Hematopoietic multipotent progenitor cell treated with erythropoietin and hydrocortisone succinate and interleukin-3 and kit ligand, for 6 days (in vitro differentiated cells): ENCODE measurements around the gene EFNA4.

Experiments used
- DNase-seq: peaks from one replicate; pipeline ENCODE4 v3.0.0-alpha.2; 2015

EFNA4 gene, protein sequence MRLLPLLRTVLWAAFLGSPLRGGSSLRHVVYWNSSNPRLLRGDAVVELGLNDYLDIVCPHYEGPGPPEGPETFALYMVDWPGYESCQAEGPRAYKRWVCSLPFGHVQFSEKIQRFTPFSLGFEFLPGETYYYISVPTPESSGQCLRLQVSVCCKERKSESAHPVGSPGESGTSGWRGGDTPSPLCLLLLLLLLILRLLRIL

GRCh38 chr1:155063550-155064110 is at the start of gene EFNA4:
TSS of gene EFNA4 (plus strand) at chr1:155063740. CDS start at chr1:155063824, 84 bp downstream.
- peak; percentile 96 for DNase-seq

DNA sequence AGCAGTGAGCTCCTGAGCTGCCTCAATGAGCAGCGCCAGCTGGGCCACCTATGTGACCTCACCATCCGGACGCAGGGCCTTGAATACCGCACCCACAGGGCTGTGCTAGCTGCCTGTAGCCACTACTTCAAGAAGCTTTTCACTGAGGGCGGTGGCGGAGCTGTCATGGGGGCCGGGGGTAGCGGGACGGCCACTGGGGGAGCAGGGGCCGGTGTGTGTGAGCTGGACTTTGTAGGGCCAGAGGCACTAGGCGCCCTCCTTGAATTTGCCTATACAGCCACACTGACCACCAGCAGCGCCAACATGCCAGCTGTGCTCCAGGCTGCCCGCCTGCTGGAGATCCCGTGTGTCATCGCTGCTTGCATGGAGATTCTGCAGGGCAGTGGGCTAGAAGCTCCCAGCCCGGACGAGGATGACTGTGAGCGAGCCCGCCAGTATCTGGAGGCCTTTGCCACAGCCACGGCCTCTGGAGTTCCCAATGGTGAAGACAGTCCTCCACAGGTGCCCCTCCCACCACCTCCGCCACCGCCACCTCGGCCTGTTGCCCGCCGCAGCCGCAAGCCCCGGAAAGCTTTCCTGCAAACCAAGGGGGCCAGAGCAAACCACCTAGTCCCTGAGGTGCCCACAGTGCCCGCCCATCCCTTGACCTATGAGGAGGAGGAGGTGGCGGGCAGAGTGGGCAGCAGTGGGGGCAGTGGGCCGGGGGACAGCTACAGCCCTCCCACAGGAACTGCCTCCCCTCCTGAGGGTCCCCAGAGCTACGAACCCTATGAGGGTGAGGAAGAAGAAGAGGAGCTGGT is 48.6 kb upstream of the EFNA4 start:
- DNase-seq: no peak

DNA sequence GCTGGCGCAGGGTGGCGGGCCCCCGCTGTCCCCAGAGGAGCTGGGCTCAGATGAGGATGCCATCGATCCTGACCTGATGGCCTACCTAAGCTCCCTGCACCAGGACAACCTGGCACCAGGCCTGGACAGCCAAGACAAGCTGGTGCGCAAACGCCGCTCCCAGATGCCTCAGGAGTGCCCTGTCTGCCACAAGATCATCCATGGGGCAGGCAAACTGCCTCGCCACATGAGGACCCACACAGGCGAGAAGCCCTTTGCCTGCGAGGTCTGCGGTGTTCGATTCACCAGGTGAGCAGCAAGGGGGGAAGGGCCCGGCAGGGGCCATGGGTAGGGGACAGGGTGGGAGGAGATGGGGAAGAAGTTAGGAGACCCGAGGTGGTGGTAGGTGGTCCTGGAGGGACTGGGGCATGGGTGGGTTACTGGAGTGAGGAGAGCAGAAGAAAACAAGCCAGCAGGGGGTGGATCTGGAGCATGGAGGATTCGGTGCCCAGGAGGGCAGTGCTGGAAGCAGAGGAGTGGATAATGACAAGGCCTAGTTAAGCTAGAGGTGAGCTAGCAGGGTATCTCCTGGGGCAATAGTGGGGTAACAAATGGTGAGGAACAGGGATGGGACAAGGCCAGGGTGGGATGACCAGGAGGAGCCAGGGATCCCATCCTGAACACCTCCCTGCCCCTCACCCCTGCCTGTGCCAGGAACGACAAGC is 47.9 kb upstream of the EFNA4 start:
- DNase-seq: no peak

DNA sequence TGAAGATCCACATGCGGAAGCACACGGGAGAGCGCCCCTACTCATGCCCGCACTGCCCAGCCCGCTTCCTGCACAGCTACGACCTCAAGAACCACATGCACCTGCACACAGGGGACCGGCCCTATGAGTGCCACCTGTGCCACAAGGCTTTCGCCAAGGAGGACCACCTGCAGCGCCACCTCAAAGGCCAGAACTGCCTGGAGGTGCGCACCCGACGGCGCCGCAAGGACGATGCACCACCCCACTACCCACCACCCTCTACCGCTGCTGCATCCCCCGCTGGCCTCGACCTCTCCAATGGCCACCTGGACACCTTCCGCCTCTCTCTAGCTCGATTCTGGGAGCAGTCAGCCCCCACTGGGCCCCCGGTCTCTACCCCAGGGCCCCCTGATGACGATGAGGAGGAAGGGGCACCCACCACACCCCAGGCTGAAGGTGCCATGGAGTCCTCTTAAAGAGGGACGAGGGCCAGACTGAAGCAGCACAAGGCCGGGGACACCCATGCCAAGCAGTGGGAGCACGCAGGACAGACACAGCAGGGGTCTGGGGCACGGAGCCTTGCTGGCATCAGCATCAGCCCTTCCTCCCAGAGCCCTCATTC is 47.2 kb upstream of the EFNA4 start:
- DNase-seq: no peak

DNA sequence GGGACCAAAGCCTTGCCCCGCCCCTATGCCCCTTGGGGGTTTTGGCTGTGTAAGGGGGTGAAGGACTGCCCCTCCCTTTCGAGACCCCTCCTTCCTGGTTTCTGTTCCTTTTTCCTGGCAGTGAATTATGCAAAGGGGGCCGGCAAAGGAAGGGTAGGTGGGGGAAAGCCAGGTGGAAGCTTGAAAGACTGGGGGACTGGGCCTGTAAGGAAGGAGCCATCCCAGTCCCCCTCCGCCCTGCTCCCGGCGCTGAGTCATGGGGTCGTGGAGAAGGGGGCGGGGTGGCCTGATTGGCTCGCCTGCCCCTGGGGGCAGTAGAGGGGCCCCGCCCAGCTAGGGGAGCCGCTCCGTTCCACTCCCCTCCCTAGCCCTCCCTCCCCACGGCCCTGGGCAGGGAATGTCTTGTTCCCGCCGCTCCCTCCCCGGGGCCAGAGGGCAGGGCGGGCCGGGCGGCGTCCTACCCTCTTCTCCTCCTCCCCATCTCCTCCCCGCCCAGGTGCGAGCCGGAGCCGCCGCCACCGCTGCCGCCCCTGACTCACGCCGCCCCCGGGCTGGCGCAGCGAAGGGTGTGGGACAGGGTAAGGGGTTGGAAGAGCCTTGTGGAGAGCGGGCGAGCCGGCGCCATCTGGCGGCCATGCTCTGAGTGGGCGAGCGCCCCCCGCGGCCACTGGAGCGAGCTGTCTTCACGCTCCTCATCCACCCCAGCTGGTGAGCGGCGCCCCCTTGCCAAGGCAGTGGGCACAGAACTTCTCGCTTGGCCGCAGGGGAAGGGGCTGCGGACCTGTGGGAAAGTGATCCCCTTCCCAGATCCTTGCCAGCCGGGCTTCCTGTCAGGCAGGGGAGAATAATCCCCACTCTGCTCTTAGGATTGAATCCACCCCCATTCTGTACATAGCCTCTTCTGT is 46.2 kb upstream of the EFNA4 start:
- DNase-seq: peak; percentile 93

DNA sequence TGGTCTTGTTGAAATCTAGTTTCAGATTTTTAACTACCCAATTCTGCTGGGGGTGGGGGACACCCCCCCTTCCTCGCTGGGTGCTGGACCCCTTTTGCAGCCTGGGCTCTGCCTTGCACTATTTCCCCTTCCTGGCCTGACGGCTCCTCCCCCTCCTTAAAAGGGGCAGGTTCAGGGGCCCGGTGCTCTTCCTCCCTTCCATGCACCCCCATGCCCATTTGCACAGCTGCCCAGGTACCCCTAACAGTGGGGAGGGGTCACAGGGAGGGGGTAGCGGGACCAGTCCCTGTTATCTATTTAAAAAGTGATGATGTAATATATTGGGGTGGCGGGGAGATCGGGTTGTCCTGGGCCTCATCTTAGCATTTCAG is 45.6 kb upstream of the EFNA4 start:
- DNase-seq: peak; percentile 14

DNA sequence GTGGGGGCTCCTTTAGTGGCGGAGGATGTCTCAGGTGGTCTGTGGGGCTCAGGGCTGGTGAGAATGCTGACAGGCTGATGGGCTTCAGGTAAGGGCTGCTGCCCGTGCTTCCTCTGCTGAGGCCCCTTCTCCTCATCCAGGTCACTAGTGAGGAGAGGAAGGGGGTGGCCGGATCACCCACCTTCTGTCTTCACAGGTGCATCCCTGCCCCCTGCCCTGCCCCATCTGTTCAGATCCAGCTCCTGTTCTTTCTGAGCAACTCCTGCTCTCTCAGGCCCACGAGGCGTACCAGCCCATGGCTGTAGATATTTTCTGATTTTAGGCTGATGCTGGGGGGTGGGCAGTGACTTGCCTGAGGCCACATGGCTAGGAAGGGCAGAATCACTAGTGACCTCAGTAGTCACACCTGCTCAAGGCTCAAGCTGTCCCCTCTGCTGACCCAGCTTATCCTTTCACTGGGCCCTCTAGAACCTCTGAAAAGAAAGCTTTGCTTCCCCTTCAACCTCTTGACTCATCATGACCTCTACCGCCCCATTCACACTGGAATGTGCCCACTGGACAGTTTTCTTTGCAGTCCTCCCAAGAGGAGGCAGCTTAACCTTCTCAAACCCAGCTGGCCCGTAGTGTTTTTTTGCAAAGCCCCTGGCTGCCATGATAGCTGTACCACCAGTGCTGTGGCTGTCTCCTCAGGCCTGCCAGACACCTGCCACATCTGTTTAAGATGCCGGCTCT is 44.8 kb upstream of the EFNA4 start:
- DNase-seq: no peak

GRCh38 chr1:155019377-155020245 is 43.9 kb upstream of the EFNA4 start:
- no peak for DNase-seq

DNA sequence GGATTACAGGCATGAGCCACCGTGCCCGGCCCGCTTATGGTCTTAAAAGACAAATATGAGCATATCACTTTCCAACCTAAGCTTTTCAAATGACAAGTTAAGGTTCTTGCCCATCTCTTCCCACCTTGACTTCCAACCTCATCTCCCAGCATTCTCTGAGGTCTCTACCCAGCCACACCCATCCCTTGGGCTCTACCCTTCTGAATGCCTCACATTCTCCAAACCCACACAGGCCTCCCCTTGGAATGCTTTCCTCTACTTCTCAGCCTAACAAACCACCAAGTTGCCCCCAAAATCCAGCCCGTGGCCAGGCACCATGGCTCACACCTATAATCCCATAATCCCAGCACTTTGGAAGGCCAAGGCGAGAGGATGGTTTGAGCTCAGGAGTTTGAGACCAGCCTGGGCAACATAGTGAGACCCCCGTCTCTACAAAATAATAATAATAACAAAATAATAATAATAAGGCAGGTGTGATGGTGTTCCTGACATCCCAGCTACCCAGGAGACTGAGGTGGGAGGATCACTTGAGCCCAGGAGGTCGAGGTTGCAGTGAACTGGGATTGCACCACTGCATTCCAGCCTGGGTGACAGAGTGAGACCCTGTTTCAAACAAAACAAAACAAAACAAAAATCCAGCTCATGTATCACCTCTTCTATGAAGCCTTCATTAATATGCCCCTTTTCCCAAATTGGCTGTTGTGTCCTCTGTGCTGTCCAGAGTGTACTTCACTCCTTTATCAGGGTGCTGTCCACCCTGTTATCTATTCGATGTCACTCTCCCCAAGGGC is 41.2 kb upstream of the EFNA4 start:
- DNase-seq: no peak

DNA sequence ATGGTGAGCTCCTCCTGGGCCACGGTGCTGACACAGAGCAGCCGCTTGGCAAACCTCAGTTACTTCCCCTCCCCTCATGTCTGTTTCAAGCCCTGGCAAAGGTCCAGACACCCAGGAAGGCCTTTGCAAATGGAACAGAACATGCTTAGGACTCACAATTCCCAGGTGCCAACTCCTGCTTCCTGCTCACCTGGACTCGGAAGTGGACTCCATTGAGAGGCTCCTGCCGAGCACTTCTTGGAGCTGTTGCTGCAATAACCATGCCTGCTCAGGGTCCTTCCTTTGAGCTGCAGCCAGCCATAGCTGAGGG is 40.7 kb upstream of the EFNA4 start:
- peak; percentile 70 for DNase-seq

GRCh38 chr1:155023627-155024026 is 39.9 kb upstream of the EFNA4 start:
- DNase-seq: no peak

DNA sequence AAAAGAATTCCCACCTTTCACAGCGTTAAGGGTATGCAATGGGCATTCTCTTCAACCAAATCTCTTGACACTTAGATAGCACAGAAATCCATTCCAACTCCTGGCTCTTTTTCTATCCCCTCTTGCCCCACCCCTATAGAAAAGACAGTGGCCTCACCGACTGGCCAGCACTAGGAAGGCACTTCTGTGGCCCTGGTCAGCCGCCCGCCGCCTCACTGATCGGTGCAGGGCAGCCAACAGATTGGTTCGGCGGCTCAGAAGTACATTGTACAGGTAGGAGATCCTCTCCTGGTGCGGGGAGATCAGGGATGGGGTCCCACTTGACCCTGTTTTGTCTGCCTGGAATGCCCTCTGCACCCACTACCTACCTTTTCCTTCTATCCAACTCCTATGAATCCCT is 39.2 kb upstream of the EFNA4 start:
- no peak for DNase-seq

- DNase-seq: no peak
These were observed 37.4 kb upstream of the EFNA4 start for GRCh38 chr1:155026154-155026553.

- no peak for DNase-seq
These were observed 37.0 kb upstream of the EFNA4 start for GRCh38 chr1:155026588-155026987.

DNA sequence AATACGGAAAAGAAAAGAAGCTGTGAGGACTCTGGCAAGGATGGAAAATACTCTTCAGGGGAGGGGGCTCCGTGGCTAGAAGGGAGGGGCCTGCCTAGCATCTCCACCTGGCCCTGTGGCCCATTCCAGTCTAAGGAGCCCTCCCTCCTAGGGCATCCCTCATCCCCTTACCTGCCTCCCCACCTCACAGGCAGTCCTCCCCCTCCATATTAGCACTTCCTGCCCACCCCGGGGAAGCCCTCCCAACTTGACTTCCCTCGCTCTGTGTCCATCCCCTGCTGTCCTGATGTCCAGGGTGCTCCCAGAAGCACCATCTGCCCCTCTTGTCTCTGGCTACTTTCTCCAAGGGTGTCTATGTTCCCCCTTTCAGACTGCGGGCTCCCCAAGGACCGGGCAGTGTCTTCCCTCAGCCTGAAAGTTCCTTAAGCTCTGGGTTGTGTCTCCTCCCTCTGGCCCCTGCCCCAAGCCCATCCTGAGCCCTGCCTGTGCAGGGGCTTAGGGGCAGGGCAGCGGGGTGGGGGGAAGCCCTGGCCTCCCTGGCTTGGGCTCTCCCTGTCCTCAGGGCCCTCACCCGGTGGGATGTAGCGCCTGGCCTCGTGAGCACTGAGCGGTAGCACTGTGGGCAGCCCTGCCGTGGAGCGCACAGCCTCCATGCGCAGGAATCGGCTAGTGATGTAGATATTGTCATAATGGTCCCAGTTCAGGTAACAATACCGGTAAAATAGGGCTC is 33.9 kb upstream of the EFNA4 start:
- no peak for DNase-seq

DNA sequence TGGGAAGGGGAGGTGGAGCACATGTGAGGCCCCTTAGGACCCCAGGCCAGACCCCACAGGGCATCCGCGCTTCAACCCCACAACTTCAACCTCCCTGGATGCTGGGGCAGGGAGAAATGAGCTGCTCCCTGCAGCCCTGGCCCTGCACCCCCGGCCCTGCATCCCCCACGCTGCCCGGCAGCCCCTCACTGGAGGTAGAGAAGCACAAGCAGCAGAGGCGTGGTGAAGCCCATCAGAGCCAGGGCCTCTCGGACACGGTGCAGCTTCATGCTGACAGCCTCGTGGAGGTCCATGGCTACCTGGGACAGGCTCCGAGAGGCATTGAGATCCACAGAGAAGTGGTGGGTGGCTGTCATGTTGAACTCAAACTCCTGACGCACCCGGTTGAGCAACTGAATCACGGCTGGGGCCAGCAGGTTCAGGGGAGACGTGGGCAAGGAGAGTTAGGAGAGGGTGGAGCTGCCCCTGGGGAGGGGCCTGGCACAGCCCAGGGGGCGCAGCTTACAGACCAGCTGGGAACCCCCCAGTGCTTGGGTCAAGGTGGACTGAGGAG is 33.2 kb upstream of the EFNA4 start:
- DNase-seq: no peak

DNA sequence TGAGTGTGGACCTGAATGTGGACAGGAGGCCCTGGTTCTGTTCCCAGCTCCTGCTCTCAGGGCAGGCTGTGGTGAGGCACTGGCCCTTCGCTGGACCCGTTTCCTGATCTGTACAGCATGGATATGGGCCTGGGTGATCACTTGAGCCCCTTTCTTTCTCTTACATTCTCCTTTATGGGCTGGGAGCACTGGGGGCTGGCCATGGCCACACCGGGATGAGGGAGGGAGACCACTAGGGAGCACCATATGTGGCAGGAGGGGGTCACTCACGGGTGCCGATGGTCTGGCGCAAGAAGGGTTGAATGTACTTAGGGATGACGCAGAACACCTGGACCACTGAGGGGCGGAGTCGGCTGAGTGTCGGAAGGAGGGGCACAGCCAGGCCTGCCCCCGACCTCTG is 32.6 kb upstream of the EFNA4 start:
- no peak for DNase-seq

DNA sequence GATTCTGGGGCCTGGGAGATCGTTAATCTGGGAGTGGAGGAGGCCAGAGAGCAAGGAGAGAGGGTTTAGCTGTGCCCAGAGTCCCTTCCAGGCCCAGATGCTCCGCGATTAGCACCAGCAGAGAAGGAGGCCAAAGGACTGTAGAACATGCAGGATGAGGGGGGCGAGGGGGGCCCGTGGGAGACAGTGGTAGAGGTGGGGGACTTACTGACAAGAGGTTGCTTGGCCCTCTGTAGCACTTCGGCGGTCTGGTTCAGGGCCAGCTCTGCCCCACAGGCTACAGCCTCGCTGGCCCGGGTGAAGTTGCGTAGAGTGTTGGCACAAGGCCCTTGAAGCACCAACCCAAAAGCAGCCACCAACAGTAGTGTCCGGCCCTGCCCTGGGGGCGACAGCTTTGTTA is 30.7 kb upstream of the EFNA4 start:
- no peak for DNase-seq

GRCh38 chr1:155033524-155033923 is 30.0 kb upstream of the EFNA4 start, which contains the start of the genes DCST1 and DCST2:
TSS of gene DCST1 (plus strand) at chr1:155033824. CDS start at chr1:155034037, 213 bp downstream.
TSS of gene DCST2 (minus strand) at chr1:155033781. CDS start at chr1:155033701, 80 bp downstream.
- no peak for DNase-seq
